Right atrium auricular region (tissue), 2 donors: ENCODE results near the gene TNNI3. TPM values are rescaled to one million over a fixed set of nuclear protein-coding genes. Genes with fewer than 3 reads are reported as not detected.

ENCODE experiments used
- DNase-seq: peaks from one replicate; pipeline ENCODE4 v3.0.0-alpha.2; 2019; ENCODE audit warnings: low spot score
- H3K27ac ChIP-seq, 2 donors: fragments of 200-600 bp; sonication (generic); 1 replicate in 1 of 2; 2 replicates in 1 of 2; pipeline ENCODE4 v1.5.1; 2016 to 2019
- H3K27me3 ChIP-seq, 2 donors: fragments of 200-600 bp; sonication (generic); one replicate each; pipeline versions ENCODE4 v1.5.1 to v1.6.0; 2017 to 2019
- H3K36me3 ChIP-seq: fragments of 200-600 bp; sonication (generic); one replicate; pipeline ENCODE4 v1.5.1; 2016
- H3K4me1 ChIP-seq, 2 donors: fragments of 200-600 bp; sonication (generic); one replicate each; pipeline versions ENCODE4 v1.5.1 to v1.6.0; 2017 to 2019
- H3K4me3 ChIP-seq, 2 donors: fragments of 200-600 bp; sonication (generic); 1 replicate in 1 of 2; 2 replicates in 1 of 2; pipeline ENCODE4 v1.5.1; 2017 to 2019; ENCODE audit warnings: mild to moderate bottlenecking in 1 of 2, moderate library complexity in 1 of 2
- H3K9me3 ChIP-seq, 2 donors: fragments of 200-600 bp; sonication (generic); one replicate each; pipeline ENCODE4 v1.5.1; 2019
- total RNA-seq, 2 donors: library from RNA; depleted of rRNA; stranded (reverse); fragments of >200 nt; gene quantifications; one replicate each; pipeline ENCODE4 v1.1.0, GENCODE V29; 2016
- TF ChIP-seq, protein P1 (sequence below), 2 donors: fragments of 200-600 bp; sonication (generic); IDR thresholded peaks; one replicate each; pipeline ENCODE4 v1.5.1; 2019; ENCODE audit warnings: antibody characterized with exemption in 2 of 2

Gene TNNI3
- total RNA-seq, 2 donors from 2014 or later: 3,822 to 4,003 TPM

DNA sequence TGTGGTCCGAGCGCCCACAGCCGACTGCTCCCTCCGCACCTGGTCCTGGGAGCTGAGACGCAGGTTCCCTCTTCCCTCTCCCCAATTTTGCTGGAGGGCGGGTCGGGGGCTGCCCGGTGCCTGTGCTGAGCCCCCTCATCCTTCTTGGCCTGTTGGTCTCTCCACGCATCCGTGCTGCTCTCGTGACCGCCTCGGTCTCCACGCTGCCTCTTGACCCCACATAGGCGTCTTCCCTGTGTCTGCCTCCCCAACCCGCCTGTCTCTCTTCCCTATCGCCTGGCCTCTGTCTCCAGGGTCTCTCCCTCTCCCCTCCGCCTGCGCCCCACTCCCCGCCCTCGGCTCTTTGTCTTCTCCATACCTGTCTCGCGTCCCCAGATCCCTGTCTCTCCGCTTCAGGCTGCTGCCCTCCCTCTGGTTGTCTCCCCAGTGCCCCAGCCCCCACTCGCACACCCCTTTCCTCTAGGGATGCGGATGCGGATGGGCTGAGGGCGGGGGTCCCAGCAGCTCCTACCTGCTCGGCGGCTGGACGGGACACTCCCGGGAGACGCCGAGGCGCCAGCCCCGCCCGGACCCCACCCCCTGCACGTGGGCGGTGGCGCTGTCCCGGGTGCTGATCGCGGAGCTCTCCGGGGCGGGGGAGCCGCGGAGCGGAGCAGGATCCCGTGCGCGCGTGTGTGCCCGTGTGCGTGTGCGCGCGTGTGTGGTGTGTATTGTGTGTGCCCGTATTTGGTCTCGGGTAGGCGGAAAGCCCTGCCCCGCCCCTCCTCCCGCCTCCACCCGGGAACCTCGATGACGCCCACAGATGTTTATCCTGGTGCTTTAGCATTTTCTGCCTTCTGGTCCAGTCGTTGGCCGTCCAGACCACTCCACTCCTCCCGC is 22.3 kb upstream of the TNNI3 start, which contains the start of gene SYT5:
TSS of gene SYT5 (minus strand) at position 684 of the 879 bp plus-strand sequence. CDS start 1,248 bp downstream, outside the sequence.
- no peak for DNase-seq
- Histone ChIP-seq H3K4me3 (peak within 1 kb of the TSS in 1 of 2 donors; percentile 39), H3K36me3 (no peaks in the 10 kb centered on the region), H3K9me3 (no peaks in the 10 kb centered on the region), H3K27ac (no peak within 1 kb of the TSS), H3K27me3 (peaks cover 24 to 56% of the 10 kb centered on the region in 2 donors), H3K4me1 (peaks cover 0 to 18% of the 10 kb centered on the region in 2 donors)
- TF ChIP-seq, protein P1, sequence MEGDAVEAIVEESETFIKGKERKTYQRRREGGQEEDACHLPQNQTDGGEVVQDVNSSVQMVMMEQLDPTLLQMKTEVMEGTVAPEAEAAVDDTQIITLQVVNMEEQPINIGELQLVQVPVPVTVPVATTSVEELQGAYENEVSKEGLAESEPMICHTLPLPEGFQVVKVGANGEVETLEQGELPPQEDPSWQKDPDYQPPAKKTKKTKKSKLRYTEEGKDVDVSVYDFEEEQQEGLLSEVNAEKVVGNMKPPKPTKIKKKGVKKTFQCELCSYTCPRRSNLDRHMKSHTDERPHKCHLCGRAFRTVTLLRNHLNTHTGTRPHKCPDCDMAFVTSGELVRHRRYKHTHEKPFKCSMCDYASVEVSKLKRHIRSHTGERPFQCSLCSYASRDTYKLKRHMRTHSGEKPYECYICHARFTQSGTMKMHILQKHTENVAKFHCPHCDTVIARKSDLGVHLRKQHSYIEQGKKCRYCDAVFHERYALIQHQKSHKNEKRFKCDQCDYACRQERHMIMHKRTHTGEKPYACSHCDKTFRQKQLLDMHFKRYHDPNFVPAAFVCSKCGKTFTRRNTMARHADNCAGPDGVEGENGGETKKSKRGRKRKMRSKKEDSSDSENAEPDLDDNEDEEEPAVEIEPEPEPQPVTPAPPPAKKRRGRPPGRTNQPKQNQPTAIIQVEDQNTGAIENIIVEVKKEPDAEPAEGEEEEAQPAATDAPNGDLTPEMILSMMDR (IDR thresholded peaks at IDR 0.05): no peak

DNA sequence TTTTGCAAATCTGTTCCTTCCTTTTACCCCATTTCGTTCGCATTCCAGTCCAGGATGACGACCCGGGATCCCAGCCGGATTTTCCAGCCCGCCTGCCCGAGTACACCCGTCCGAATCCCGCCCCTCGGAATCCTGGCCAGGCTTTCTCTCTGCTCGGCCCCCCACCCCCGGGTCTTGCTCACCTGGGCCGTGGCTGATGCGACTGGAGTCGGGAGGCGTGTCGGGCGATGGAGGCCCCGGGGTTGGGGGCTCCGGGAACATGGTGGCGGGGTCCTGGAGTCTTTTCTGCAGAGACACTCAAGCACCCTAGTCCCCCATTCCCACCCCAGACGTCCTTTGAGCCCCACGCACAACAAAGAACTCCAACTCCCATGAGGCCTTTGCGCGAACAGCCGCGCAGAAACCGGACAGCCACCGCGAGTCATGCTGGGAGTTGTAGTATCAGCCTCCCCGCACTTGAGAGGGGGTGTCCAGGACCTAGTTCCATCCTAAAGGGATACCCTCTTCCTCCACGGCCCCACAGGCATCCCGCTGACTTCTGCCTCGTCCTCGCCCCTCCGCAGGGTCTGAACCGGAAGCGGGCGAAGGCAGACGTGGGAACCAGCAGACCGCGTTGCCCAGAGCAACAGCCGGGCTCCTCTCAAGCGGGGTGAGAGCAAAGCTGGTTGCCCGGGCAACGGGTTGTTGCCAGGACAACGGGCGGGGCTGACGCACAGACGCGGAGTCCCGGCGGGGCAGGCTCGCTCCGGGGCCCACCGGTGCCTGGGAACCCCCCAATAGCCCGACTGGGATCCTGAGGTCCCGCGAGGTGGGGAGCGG is 21.5 kb upstream of the TNNI3 start:
- TF ChIP-seq, protein P1 (IDR thresholded peaks at IDR 0.05): no peak
- peaks cover 0 to 24% of the 10 kb centered on the region in 2 donors for H3K4me1 ChIP-seq
- H3K4me3 ChIP-seq: peak overlapping the region in 1 of 2 donors; percentile 39
- H3K27ac ChIP-seq: no peak overlapping the region
- H3K9me3 ChIP-seq: no peaks in the 10 kb centered on the region
- DNase-seq: no peak
- no peaks in the 10 kb centered on the region for H3K36me3 ChIP-seq
- peaks cover 26 to 65% of the 10 kb centered on the region in 2 donors for H3K27me3 ChIP-seq

DNA sequence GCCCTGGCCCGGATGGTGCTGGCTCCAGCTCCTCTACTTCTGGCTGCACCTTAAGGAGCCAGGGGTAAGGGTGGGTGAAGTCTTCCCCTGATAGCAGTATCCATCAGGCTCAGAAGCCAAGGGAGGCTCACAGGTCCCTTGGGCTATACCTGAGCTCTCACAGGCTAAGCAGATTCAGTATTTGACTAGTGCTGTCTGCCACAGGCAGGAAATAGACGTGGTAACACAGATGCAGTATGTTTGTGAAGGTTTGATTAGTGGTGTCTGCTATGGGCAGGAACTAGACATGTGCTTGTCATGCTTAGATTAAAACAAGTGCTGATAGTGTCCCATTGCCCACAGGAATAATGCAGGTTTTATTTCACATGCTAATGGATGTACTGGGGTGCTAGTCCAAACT is 18.5 kb upstream of the TNNI3 start:
- Histone ChIP-seq H3K27me3 (peaks cover 28 to 75% of the 10 kb centered on the region in 2 donors), H3K9me3 (no peaks in the 10 kb centered on the region), H3K27ac (no peak overlapping the region), H3K4me3 (no peak overlapping the region), H3K4me1 (peaks cover 0 to 33% of the 10 kb centered on the region in 2 donors), H3K36me3 (no peaks in the 10 kb centered on the region)
- TF ChIP-seq, protein P1 (IDR thresholded peaks at IDR 0.05): no peak
- DNase-seq: no peak

DNA sequence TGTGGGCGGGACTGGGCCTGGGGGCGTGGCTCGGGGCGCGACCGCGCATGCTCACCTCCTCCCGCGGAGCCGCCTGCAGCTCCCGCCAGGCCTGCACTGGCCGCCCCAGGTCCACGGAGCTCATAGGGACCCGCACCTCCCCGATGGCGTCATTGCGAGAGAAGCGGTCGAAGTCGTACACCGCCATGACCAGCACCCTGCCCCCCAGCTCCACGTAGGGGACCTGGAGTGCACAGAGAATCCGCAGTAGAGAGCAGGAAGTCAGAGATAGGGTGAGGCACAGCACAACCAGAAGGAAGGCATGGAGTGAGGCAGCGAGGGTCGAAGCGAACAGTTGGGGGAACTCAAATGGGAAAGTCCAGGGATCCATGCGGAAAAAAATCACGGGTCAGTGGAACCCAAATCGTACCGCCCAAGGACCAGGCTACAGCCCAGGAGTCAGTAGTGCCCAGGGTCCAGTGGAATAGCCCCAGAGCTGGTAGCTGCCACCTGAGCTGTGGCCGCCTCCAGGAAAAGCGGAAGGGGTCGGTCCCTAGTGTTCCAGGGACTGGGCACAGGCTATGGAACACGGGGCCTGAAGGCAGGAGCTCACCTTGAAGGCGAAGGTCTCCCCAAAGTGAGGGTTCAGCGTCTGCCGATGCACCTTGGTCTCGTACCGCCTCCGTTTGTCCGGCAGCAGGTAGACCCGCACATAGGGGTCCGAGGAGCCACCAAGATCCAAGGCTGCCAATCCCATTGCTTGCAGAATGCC is 17.8 kb upstream of the TNNI3 start:
- no peak for DNase-seq
- Histone ChIP-seq H3K4me1 (peaks cover 0 to 32% of the 10 kb centered on the region in 2 donors), H3K27me3 (peaks cover 21 to 69% of the 10 kb centered on the region in 2 donors), H3K27ac (no peak overlapping the region), H3K36me3 (no peaks in the 10 kb centered on the region), H3K4me3 (no peak overlapping the region), H3K9me3 (no peaks in the 10 kb centered on the region)
- TF ChIP-seq, protein P1 (IDR thresholded peaks at IDR 0.05): no peak

DNA sequence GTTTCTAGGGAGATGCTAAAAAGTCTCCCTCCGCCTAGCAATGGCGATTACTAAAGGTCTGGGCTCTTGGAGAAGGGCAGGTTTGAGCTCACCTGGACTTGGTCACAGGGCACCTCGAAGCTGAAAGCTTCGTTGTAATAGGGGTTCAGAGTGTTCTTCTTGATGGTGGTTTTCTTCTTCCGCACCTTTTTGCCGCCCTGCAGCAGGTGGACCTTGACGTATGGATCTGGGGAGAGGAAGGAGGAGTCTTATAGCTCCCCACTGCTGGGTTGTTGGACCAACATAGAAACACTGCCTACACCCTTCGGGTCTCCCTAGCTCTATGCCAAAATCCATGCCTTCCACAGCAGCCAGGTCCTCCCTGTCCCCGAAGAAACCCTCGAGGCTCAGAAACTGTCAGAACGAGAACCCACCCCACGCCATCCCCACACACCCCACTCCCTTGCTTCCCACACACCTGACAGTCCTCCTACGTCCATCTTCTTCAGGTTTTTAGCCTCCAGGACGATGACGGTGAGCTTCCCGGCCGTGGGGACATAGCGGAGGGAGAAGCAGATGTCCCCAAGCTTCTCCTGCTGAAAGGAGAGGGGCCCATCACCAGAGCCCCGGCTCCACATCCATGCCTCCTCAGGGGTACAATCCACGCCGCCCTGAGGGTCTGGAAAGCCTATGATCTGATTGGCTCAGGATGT is 17.0 kb upstream of the TNNI3 start:
- H3K4me1 ChIP-seq: peaks cover 0 to 25% of the 10 kb centered on the region in 2 donors
- H3K36me3 ChIP-seq: no peaks in the 10 kb centered on the region
- H3K27me3 ChIP-seq: peaks cover 20 to 62% of the 10 kb centered on the region in 2 donors
- no peak overlapping the region for H3K27ac ChIP-seq
- no peaks in the 10 kb centered on the region for H3K9me3 ChIP-seq
- no peak for DNase-seq
- H3K4me3 ChIP-seq: peak overlapping the region in 1 of 2 donors; percentile 45
- TF ChIP-seq, protein P1 (IDR thresholded peaks at IDR 0.05): no peak
